Left ventricle myocardium superior (tissue), 1 donor: ENCODE measurements around the gene UNC119B. TPM values are rescaled to one million over a fixed set of nuclear protein-coding genes. Genes with fewer than 3 reads are reported as not detected.

ENCODE experiments used
- ATAC-seq: fragments of 200-7000 bp; cut with Tn5 transposase; one replicate; pipeline ENCODE4 v1.9.1; 2020; ENCODE audit warnings: mild to moderate bottlenecking, moderate library complexity
- DNase-seq: peaks from one replicate; pipeline ENCODE4 v3.0.0-alpha.2; 2020
- intact Hi-C: fragments of 100-400 bp; cut with micrococcal nuclease; formaldehyde crosslinking; loops from one replicate; pipeline ENCODE4 v1.11.0; 2022
- total RNA-seq: library from RNA; stranded (reverse); fragmentation: NEBNext Ultra II Directional; extraction: Animal tissue kit (Norgen Biotek cat#: 25700); gene quantifications from one replicate; pipeline ENCODE4 v1.2.1, GENCODE V29; 2021
- donor health status: DM: no; HTN: yes; CAD: no; lungs with severe emphysema.

UNC119B gene
- total RNA-seq, 1 donor from 2014 or later = 13.2 TPM

- intact Hi-C loops = no loop called here
- DNase-seq (no peak), ATAC-seq (no peak)
These were observed 24.9 kb downstream of the UNC119B start for GRCh38 chr12:120735181-120735580.

GRCh38 chr12:120736404-120737331, 26.4 kb downstream of the UNC119B start:
- DNase-seq (no peak), ATAC-seq (no peak)
- intact Hi-C loops = no loop called here

- intact Hi-C loops = no loop called here
- ATAC-seq = no peak
- DNase-seq = no peak
These were observed 27.4 kb downstream of the UNC119B start for GRCh38 chr12:120737557-120738251.

DNA sequence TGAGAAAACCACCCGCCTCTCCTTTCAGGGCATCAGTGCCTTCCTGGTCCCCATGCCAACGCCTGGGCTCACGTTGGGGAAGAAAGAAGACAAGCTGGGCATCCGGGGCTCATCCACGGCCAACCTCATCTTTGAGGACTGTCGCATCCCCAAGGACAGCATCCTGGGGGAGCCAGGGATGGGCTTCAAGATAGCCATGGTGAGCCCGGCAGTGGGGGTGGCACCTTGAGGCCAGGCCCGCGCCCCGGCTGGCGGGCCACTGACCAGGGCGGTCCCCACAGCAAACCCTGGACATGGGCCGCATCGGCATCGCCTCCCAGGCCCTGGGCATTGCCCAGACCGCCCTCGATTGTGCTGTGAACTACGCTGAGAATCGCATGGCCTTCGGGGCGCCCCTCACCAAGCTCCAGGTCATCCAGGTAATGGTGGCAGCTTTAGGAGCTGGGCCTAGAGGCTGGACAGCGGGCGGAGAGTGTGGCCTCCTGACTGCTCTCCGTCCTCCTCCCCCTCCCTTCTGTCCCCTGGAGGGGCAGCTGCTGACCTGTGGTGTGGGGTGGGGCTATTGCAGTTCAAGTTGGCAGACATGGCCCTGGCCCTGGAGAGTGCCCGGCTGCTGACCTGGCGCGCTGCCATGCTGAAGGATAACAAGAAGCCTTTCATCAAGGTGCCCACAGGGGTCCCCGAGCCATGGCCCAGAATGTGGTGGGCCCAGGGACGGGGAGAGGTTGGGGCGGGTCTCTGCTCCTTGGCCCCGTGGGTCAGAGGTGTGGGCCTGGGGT, 28.2 kb downstream of the UNC119B start:
- intact Hi-C loops = no loop called here
- DNase-seq (peak; percentile 42), ATAC-seq (no peak)

DNA sequence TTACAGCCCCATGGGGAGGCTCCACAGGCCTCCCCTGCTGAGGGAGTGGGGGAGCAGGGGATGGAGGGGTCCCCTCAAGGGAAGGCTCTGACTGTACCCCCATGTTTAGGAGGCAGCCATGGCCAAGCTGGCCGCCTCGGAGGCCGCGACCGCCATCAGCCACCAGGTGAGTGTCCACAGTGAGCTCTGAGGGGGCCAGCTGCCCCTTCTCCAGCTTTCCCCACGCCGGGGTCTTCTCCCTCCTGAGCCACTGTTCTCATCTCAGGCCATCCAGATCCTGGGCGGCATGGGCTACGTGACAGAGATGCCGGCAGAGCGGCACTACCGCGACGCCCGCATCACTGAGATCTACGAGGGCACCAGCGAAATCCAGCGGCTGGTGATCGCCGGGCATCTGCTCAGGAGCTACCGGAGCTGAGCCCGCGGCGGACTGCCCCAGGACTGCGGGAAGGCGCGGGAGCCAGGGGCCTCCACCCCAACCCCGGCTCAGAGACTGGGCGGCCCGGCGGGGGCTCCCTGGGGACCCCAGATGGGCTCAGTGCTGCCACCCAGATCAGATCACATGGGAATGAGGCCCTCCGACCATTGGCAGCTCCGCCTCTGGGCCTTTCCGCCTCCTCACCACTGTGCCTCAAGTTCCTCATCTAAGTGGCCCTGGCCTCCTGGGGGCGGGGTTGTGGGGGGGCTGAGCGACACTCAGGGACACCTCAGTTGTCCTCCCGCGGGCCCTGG, 28.9 kb downstream of the UNC119B start:
- no peak for ATAC-seq
- no peak for DNase-seq
- intact Hi-C loops = no loop called here

- DNase-seq (no peak), ATAC-seq (no peak)
- intact Hi-C loops = no loop called here
These were observed 29.8 kb downstream of the UNC119B start for GRCh38 chr12:120739821-120740613.

DNA sequence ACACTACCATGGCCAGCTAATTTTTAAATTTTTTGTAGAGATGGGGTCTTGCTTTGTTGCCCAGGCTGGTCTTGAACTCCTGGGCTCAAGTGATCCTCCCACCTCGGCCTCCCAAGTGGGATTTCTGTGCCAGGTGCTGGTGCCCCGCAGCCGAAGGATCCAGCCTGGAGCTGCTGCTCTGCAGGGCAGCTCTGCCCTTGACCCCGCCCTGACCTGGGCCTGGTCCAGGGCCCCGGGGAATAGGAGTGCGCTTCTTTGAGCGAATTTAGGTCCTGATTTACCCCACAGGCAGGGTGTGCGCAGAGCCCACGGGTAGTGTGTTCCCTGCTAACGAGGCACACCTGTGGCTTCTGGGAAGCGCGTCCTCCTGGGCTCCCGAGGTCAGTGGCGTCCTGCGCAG, 30.6 kb downstream of the UNC119B start:
- DNase-seq = no peak
- intact Hi-C loops = no loop called here
- ATAC-seq = no peak

- ATAC-seq (peak; percentile 65), DNase-seq (peak; percentile 69)
- intact Hi-C loops = no loop called here
These were observed 31.5 kb downstream of the UNC119B start for GRCh38 chr12:120741476-120742421.

- intact Hi-C loops = no loop called here
These were observed 34.8 kb downstream of the UNC119B start for GRCh38 chr12:120744922-120745493.

GRCh38 chr12:120748242-120748641, 38.0 kb downstream of the UNC119B start:
- ATAC-seq = no peak
- intact Hi-C loops = no loop called here
- no peak for DNase-seq

More at GRCh38 chr12:120744922-120745493, 34.8 kb downstream of the UNC119B start:
- DNase-seq (no peak), ATAC-seq (no peak)

DNA sequence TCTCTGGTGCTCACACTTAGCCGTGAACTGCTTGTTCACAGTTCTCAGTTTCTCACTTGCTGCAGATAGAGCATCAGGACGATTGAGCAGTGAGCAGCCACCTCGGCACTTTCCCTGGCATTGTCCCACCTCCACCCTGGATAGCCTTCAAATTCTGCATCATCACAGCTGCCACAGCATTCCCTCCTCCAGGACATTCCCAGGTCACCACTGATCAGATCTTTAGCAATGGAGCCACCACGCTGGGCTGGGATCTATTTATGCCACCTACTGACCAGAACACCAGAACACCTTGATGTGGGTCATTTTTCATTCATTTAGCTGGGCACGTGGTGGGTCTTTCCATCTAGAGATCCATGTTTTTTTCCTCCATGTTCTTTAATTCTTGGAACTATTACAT, 39.0 kb downstream of the UNC119B start:
- DNase-seq (no peak), ATAC-seq (no peak)
- intact Hi-C loops = no loop called here

DNA sequence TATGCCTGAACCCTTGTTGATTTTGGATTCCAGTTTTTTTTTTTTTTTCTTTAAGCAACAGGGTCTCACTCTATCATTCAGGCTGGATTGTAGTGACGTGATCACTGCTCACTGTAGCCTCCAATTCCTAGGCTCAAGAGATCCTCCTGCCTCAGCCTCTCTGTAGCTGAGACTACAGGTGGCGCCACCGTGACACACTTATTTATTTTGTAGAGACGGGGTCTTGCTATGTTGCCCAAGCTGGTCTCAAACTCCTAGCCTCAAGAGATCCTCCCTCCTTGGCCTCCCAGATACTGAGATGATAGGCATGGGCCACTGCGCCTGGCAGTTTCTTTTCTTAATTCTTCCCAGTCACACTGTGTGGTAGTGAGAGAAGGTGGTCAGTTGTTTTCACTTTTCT, 40.5 kb downstream of the UNC119B start:
- ATAC-seq = no peak
- DNase-seq = no peak
- intact Hi-C loops = no loop called here

- intact Hi-C loops = no loop called here
- no peak for ATAC-seq
These were observed 41.1 kb downstream of the UNC119B start for GRCh38 chr12:120751389-120751788.

GRCh38 chr12:120754792-120755191, 44.5 kb downstream of the UNC119B start:
- ATAC-seq (no peak), DNase-seq (no peak)
- intact Hi-C loops = no loop called here

More at GRCh38 chr12:120751389-120751788, 41.1 kb downstream of the UNC119B start:
- DNase-seq = no peak

DNA sequence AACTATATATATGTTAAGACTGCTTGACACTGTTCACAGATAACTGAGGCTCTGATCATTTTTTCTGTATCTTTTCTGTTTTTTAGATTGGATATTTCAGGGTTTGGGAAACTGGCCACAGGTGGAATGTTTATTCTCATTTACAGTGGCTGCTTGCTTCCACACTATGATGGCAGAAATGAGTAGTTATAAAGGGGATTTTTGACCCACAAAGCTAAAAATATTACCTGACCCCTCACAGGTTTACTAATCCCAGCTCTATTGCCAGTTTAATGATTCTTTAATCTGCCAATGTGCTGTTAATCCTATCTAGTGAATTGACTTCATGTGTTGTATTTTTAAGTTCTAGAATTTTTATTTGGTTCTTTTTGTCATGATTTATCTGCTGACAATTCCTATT, 45.0 kb downstream of the UNC119B start:
- intact Hi-C loops = no loop called here
- no peak for DNase-seq
- no peak for ATAC-seq

GRCh38 chr12:120757226-120757742, 47.0 kb downstream of the UNC119B start:
- no peak for ATAC-seq
- DNase-seq = no peak
- intact Hi-C loops = no loop called here

- intact Hi-C loops = no loop called here
- ATAC-seq (no peak), DNase-seq (no peak)
These were observed 47.7 kb downstream of the UNC119B start for GRCh38 chr12:120757949-120758348.
